Sciatic nerve (tissue), 2 donors: ENCODE results near the gene SLC43A1. TPM values are rescaled to one million over a fixed set of nuclear protein-coding genes. Genes with fewer than 3 reads are reported as not detected.
A peak's percentile ranks its signal among the peaks of the same experiment; 100 is the strongest.

Source experiments
- ATAC-seq: fragments of 200-7000 bp; cut with Tn5 transposase; one replicate; pipeline ENCODE4 v1.9.1; 2020; ENCODE audit warnings: mild to moderate bottlenecking, moderate library complexity
- DNase-seq: peaks from one replicate; pipeline ENCODE4 v3.0.0-alpha.2; 2020; ENCODE audit warnings: low spot score
- intact Hi-C: fragments of 100-400 bp; cut with DNase I; formaldehyde crosslinking; loops from one replicate; pipeline ENCODE4 v1.14.2; 2022
- total RNA-seq: library from RNA; stranded (reverse); fragmentation: NEBNext Ultra II Directional; extraction: Animal tissue kit (Norgen Biotek cat#: 25700); gene quantifications from one replicate; pipeline ENCODE4 v1.2.1, GENCODE V29; 2021
- donor health status: DM: no; HTN: no; CAD: no.
- donor health status: DM: no; HTN: no; CAD: no.

SLC43A1 gene
- total RNA-seq, 1 donor from 2014 or later: 14.8 TPM

DNA sequence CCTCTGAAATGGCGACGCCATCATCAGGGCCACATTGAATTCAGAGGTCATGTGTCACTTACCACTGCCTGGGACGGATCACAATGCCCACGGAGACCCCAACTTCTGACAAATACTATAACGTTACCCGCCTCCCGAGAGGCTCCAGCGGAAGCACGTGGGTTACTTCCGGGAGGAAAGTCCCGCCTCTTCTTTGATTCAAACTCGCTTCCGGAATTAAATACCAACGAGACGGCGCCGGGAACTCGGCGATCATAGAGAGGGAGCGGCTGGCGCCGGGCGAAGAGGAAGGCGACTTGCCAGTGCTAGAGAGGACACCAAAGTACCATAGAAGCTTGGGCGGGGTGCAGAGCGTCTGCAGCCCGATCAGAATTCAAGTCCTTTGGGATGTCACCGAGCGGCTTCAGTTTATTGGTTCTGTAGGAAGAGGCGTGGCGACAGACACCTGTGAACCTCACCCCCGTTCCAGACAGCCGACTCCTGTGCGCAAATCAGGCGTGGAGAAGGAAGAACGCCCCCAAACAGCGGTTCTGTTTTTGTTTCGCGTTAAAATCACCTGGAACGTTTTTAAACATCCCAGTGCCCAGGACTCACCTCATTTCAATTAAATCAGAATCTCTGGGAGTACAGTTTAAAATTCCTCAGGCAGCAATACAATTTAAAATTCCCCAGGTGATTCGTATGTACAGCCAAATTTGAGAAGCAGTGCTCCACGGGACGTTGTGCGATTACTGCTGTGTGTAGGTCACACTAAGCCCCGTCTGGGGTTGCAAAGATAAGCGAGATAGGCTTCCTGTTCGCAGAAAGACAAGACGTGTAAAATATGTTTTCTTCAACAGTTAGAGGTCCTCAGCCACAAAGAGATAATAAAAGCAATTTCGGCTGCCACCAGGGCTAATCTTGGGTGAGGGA, 15.3 kb upstream of the SLC43A1 start, which contains the start of gene TIMM10:
Gene TIMM10 (minus strand): TSS at position 159 of the 912 bp plus-strand sequence. CDS start 565 bp downstream, outside the sequence.
- intact Hi-C loops: no loop called here

DNA sequence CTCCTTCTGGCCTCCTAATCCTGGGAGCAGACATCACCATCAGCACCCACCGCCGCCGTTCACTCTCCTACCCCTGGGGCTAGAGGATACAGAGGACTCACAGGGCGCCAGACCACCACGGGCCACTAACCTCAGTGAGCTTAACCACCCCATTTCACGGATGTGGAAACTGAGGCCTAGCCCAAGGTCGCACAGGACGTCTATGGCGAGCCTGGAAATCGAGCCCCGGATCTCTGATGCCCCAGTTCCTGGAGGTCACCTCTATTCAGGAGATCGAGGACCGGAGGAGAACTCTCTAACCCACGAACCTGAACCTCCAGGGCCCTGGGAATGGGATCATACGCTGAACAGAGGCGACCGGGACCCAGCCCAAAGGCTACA, 14.7 kb upstream of the SLC43A1 start:
- ATAC-seq: peak; percentile 2
- DNase-seq: no peak
- intact Hi-C loops: no loop called here

More for the DNA sequence above, 15.3 kb upstream of the SLC43A1 start, which contains the start of gene TIMM10:
- ATAC-seq (peak; percentile 98), DNase-seq (peak; percentile 96)

DNA sequence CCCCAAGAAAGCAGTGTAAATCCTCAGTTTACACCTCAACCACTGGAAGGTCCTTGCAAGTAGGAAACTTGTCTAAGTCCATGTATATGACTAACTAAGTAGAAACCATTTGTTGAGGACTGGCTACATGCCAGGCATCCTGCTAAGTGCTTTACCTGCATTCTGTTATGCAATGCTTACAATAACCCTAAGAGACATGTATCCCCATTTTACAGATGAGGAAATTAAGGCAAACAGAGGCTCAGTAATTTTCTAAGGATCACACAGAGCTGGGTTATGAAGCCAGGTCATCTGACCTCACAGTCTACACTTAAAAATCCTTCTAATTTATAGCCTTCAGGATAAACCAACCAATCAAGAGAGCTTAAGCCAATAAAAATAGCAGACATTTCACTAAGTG, 13.5 kb upstream of the SLC43A1 start:
- ATAC-seq (no peak), DNase-seq (no peak)
- intact Hi-C loops: no loop called here

DNA sequence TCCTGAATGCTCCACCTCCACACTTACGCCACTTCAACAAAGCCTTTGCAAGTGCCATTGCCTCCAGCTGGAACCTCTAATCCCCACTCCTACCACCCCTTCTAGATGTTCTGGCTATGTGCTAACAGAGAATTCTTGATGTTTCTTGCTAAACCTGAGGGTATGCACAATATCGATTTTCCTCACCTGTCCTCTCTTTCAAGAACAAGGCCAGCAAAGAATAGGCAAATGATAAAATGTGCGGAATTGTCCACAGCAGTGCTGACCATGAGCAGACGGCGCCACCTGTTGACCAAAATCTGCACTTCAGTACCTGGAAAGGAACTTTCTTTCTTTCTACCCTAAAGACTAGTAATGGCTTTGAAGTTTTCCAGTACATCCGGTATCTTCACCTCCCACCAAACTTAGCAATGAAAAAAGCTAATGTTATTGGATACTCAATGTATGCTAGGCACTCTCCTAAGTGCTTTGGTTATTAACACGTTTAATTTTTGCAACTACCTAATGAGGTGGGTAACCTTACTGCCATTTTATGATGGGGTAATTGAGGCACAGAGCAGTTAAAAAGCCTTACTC, 11.6 kb upstream of the SLC43A1 start:
- intact Hi-C loops: loop anchor here (2.0 kb wide), 1 partner anchor 68 kb away; no protein-coding TSS in a partner anchor
- DNase-seq: peak; percentile 88
- ATAC-seq: peak; percentile 28

DNA sequence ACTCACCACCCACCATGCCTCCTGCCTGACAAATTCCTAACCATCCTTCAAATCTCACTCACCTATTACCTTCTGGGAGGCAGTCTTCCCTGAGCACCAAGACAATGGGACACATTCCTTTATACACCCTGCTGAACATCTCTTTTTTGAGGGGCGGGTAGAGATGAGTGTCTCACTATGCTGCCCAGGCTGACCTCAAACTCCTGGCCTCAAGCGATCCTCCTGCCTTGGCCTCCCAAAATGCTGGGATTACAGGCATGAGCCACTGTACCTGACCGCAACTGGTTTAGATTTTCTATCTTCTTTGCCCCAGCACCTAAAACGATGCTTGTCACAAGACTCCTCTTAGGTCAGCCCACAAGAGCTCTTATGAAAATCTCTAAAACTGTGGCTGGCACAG, 7.9 kb upstream of the SLC43A1 start:
- DNase-seq (no peak), ATAC-seq (no peak)
- intact Hi-C loops: no loop called here

DNA sequence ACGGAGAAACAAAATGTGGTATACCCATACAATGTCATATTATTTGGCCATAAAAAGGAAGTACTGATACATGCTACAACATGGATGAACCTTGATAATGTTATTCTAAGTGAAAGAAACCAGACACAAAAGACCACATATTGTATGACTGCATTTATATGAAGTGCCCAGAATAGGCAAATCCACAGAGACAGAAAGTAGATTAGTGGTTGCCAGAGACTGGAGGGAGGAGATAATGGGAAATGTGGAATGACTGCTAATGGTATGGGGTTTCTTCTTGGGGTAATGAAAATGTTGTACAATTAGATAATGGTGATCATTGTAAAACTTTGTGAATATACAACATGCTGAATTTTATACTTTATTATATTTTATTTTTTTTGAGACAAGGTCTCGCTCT, 5.6 kb upstream of the SLC43A1 start:
- intact Hi-C loops: no loop called here
- DNase-seq: no peak
- no peak for ATAC-seq

DNA sequence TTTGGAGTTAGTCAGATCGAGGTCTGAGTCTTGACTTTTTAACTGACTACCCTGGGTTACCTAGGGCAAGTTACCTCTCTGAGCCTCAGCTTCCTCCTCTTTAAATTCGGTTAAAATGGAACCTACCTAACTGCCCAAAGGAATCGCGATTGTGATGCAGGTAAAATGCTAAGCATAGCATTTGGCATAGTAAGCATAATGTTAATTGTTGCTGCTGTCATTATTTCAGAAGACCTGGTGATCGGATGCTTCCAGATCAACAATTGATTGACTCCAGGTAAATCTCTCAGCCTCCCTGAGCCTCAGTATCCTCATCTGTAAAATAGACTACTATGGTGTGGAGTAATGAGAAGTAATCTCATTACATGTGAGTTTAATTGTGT, 550 bp upstream of the SLC43A1 start:
- DNase-seq: no peak
- intact Hi-C loops: no loop called here
- ATAC-seq: no peak

DNA sequence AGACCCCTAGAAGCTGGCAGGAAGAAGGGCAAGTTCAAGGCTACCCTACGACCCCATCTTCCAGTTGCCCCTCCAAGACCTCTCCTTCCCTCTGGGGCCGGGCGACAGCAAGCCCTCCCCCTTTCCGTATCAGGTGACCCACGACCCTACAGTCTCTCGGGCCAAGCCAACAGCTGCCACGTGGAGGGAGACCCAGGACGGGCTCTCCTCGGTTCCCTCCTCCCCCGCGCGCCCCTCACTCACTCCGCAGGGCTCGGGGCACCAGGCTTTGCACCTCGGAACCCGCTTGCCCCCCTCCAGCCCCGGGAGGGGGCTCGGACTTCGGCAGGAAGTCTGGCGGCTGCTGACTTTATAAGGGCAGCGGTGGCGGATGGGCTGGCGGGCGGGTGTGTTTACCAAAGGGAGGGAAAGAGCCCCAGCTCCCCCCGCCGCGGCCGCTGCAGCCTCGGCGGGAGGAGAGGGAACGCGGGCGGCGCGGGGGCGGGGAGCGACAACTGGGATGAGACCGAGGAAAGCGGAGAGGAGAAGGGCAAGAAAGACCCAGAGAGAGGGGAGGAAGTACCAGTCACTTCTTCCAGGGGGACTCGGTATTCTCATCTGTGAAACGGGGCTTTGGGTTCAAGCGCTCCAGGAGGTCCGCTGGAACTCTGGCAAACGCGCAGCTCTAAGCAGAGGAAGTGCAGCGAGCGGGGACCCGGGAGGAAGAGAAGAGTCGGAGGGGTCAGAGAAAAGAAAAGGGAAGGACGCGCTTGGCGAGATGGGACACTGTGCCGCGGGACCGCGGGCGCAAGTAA, 767 bp downstream of the SLC43A1 start:
- DNase-seq (peak; percentile 82), ATAC-seq (peak; percentile 80)
- intact Hi-C loops: no loop called here

DNA sequence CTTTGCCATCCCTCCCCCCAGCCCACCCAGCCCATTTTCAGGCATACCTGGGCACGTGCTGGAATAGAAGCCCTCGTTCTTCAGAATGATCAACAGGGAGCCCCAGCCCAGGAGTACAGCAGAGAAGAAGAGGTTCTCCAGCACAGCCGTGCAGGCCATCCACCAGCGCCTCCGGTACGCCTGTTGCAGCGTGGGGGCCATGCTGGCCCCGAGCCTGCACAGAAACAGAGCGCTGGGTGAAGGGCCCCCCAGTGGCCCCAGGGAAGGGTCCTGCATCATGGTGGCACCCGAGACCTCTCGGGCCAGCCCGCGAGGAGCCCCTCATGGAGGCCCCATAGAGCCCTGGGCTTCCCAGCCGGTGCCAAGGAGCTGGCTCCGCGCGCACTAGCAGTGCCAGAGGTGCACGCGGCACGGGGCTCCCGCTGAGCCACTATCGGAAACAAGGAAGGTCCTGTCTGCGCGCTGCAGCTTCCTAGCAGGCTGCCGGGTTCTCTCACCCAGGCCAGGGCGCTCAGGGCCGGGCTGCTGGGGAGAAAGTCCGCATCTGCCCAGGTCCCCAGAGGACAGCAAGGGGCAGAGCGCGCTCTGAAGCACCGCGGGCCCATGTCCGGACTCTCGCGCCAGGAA, 1.5 kb downstream of the SLC43A1 start:
- intact Hi-C loops: no loop called here
- peak; percentile 69 for ATAC-seq
- DNase-seq: peak; percentile 66

DNA sequence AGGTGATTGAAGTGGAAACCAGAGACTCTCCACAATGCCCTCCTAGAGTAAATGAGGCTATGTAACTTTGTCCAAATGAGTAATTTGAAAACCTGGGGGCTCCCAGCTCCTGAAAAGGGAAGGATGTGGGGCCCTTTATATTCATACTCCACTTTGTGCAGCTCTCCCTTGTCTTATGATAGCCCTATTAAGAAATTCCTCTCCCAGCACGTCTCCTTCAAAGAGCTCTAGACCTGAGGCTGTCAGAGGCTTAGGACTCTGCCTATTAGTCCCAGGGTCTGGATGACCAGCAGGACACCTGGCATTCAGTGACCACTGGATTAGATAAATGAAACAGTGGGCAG, 2.1 kb downstream of the SLC43A1 start:
- no peak for ATAC-seq
- intact Hi-C loops: no loop called here
- DNase-seq: no peak

DNA sequence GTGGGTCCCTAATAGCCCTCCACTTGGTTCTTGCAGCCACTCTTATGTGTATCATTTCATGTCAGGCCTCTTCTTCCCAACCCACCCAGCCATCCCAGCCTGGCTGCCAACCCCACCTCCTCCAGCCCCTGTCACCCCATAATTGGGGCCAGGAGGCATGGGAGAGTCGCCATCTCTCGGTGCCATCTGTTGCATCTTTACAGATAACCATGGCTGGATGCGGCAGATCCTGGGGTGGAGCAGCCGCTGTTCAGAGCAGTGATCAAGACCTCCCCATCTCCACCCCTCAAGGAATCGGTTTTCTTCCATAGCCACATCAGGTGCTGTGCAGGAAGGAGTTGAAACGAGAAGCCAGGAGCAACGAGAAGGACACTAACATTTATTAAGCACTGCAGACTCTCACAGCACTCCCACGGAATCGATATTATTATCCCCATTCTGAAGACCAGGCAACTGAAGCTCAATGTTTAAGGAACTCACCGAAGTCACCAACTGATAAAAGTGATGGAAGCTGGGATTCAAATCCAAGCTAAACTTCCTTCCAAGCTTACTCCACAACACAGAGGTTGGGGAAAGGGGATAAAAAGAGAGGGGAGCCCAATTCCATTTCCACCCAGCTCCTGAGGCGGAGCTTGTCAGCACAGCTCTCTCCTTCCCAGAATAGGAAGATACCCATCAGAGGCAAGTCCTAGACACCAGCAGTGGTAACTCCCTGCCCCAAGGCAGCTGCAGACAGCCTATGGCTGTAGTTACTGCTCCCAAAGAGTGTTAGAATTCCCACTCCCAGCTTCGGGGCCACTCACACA, 2.7 kb downstream of the SLC43A1 start:
- intact Hi-C loops: no loop called here
- no peak for DNase-seq
- ATAC-seq: no peak

DNA sequence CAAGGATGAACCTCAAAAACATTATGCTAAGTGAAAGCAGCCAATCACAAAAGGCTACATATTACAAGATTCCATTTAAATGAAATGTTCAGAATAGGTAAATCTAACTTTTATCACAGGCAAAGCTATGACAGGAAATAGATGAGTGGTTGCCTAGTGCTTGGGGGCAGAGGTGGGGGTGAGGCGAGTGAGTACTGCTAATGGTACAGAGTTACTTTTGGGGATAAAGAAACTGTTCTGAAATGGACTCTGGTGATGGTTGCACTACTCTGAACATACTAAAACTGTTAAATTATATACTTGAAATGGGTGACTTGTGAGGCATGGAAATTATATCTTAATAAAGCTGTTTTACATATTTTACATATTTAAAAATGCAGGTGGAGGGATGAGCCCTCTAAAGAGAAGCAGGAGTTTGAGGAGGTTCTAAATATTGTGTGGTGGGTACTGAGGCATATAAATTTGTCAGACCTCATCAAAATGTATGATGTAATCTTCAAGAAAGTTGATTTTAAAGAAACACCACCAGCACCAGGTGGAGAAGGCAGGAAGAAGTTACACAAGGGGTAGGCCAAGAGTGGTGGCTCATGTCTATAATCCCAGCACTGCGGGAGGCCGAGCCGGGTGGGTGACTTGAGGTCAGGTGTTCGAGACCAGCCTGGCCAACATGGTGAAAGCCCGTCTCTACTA, 3.6 kb downstream of the SLC43A1 start:
- ATAC-seq (no peak), DNase-seq (no peak)
- intact Hi-C loops: no loop called here

DNA sequence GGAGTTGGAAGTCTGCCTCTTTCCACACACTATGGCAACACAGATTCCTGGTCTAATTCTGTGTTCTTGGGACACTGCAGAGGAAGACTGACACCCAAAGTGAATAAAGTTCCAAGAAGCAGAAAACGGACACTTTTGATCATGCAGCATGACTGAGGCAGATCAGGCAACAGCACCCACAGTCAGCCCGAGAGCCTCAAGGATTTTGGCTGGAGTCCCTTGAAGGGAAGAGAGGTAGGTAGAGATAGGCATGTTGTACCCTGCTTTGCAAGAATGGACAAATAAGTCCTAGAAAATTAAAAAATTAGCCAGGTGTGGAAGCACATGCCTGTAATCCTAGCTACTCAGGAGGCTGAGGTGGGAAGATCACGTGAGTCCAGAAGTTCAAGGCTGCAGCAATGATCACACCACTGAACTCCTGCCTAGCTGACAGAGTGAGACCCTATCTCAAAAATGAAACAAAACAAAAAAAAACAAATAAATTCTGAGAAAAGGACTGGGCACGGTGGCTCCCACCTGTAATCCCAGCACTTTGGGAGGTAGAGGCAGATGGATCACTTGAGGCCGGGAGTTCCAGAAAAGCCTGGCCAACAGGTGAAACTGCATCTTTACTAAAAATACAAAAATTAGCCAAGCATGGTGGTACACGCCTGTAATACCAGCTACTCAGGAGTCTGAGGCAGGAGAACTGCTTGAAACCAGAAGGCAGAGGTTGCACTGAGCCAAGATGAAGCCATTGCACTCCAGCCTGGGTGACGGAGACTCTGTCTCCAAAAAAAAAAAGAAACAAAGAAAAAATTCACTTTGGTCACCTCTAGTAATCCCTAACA, 6.9 kb downstream of the SLC43A1 start:
- DNase-seq: no peak
- intact Hi-C loops: no loop called here
- ATAC-seq: no peak

DNA sequence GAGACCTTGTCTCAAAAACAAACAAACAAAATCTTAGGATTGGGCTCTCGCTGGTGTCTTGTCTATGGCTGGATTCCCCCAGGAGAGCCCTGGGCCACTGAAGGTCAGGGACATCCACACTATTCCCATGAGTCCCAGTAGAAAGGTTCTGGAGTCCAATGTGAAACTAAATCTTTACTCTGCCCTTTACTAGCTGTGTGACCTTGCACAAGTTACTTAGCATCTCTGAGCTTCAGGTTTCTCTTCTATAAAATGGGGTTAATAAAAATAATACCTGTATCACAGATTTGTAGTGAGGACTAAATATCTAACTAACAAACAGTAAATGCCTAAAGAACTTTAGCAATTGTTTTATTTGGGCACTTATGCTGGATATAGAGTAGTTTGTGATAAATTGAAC, 9.0 kb downstream of the SLC43A1 start:
- ATAC-seq (no peak), DNase-seq (no peak)
- intact Hi-C loops: no loop called here

DNA sequence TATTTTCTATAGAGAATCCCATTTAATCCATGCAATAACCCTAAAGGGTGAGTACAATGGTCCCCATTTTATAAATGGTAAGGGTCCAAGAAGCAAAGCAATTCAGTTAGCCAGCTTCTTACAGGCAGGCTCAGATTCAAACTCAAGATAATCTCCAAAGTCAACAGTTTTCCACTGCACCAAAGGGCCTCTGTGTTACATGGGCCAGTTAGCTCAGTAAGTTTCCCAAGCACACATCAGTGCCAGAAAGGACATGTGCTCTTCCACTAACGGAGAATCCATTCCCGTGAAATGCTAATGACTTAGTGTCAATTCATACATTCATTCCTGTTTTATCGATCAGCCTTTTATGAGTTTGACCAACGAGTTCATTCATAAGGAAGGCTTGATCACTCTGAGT, 11.0 kb downstream of the SLC43A1 start:
- intact Hi-C loops: no loop called here
- no peak for DNase-seq
- no peak for ATAC-seq

DNA sequence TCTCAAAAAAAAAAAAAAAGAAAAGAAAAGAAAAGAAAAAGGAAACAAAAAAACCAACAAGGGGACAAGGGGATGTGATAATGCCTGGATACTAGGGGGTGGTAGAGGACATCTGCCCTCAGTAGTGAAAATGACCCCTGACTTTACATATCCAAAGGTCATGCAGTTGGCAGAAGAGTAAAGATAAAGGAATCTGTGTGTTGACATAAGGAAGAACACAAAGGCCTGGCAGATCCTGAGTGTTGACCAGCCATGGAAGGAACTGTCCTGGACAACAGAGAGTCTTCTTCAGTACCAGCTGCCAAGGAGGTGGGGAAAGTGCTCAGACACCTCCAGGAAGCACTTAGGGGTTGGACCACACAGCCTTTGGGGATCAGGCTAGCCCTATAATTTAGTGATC, 12.6 kb downstream of the SLC43A1 start:
- ATAC-seq (no peak), DNase-seq (no peak)
- intact Hi-C loops: no loop called here

DNA sequence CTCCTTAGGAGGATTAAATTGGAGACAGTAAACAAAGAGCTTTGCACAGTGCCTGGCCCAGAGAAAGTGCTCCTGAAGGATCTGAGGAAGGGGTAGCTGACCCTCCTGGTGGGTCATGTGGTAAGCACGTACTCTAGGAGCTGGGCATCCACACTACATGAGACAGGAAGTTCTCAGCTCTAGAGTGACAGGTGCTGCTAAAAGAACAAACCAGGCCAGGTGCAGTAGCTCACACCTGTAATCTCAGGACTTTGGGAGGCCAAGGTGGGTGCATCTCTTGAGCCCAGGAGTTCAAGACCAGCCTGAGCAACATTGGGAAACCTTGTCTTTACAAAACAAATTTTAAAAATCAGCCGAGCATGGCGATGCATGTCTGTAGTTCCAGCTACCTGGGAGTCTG, 13.1 kb downstream of the SLC43A1 start:
- ATAC-seq (no peak), DNase-seq (no peak)
- intact Hi-C loops: no loop called here
